NCI-H1105 (cell line): ENCODE results near the gene PSD.
A peak's percentile ranks its signal among the peaks of the same experiment; 100 is the strongest.

Experiments
- DNase-seq: peaks from one replicate; lab custom pipeline; 2025; lab: John Stamatoyannopoulos, UW

Gene PSD

DNA sequence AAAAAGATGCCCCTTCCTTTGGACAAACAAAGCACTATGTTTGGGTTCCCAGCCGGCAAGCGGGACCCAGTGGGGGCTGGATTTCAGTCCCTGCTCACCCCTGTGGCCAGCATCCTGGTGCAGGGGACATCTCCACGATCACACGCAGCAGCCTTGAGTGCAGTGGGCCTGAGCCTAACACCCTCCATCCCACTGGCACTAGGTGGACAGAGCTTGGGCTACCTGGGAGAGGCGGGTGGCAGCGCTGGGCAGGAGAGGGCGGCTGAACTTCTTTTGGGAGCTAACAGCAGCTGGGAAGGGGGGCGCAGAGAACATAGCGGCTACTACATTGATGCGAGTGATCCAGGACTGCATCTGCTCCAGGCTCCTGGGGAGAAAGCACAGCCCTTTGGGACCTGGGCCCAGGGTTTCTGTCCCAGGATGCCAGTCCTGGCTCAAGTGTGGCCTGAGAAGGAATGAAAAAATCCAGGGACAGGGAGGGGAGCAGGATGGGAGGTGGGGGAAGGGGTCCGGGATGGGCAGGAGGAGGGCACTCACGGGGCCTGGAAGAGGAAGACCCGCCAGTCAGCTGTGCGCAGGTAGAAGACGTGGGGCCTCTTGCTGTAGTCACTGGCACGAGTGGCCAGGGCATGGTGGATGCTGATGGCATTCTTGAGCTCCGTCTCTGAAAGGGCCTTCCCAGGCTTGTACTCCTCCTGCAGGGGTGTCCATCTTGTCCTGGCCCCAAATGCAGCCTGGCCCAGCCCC is 14.1 kb downstream of the PSD start:
- no peak for DNase-seq

DNA sequence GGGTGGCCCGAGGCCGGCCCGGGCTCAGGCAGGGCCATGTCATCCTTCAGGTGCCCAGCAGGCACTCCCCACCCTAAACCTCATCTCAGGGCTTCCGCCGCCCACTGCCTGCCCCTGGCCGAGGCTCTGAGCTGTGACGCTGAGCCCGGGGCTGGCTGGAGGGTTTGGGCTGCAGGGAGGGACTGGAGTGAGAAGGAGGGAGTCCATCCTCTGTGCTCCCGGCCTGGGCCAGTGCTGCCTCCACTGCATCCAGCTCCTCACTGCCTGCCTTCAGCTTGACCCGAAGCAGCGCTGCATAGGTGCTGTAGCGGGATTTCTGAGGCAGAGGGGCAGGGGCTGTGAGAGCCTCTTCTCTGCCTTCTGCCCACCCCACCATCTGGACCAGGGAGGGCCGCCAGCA is 15.5 kb downstream of the PSD start:
- no peak for DNase-seq

DNA sequence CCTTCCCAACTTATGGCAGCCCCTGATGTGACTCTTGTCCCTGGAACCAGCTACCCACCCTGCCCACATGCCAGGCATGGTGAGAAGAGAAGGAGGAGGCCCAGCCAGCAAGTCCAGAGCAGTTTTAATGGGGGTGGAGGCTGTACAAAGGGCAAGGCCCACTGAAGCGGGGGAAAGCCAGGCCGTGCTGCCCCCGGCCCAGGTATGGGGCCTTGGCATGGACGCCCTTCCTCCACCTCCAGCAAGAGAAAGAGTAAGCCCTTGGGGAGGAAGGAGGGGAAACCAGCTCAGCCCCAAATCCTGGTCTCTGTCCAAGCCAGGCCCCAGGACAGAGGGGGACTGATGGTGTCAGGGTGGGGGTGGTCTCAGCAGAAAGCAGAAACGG is 16.1 kb downstream of the PSD start:
- no peak for DNase-seq

DNA sequence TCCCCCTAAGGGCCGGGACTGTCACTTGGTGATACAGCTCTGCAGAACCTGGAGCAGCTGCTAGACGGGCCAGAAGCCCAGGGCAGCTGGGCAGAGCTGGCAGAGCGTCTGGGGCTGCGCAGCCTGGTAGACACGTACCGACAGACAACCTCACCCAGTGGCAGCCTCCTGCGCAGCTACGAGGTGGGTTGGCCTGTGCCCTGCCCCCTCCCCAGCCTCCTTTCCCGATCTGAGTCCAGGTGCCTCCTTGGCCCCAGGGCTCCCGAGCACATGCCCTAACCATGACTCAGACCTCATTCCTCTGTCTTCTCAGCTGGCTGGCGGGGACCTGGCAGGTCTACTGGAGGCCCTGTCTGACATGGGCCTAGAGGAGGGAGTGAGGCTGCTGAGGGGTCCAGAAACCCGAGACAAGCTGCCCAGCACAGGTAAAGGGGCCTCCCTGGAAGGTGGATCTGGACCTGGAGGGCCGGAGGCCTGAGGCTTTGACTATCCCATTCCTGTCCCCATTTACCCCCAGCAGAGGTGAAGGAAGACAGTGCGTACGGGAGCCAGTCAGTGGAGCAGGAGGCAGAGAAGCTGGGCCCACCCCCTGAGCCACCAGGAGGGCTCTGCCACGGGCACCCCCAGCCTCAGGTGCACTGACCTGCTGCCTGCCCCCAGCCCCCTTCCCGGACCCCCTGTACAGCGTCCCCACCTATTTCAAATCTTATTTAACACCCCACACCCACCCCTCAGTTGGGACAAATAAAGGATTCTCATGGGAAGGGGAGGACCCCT is 16.7 kb downstream of the PSD start:
- DNase-seq, result no peak

DNA sequence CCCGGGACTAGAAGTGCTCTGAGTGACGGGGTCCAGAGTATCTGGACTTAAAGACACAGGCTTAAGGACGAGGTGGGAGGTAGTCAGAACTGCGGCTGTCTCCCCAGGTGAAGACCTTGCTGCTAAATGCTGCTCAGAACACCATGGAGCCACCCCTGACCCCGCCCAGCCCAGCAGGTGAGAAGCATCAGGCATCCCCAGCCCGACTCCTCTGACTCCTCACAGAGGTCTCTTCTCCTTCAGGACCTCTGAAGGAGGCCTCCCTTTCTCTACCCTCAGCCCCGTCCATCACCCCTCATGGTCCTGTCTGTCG is 17.3 kb downstream of the PSD start:
- no peak for DNase-seq

DNA sequence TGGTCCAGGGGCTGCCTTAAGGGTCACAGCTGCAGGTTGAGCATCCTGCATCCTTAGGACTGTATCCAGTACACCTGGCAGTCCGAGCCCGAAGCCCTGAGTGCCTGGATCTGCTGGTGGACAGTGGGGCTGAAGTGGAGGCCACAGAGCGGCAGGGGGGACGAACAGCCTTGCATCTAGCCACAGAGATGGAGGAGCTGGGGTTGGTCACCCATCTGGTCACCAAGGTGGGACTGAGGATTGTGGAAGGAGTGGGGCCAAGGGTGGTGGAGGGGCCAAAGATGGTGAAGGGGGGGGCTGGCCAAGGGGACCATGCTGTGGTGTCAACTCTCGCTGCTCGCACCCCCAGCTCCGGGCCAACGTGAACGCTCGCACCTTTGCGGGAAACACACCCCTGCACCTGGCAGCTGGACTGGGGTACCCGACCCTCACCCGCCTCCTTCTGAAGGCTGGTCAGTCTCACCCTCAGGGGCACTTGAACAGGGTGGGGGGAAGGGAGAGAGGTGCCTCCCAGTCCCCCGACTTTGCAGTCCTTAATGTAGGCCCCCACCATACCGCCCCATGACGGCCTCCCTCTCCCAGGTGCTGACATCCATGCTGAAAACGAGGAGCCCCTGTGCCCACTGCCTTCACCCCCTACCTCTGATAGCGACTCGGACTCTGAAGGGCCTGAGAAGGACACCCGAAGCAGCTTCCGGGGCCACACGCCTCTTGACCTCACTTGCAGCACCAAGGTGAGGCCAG is 17.8 kb downstream of the PSD start:
- no peak for DNase-seq

DNA sequence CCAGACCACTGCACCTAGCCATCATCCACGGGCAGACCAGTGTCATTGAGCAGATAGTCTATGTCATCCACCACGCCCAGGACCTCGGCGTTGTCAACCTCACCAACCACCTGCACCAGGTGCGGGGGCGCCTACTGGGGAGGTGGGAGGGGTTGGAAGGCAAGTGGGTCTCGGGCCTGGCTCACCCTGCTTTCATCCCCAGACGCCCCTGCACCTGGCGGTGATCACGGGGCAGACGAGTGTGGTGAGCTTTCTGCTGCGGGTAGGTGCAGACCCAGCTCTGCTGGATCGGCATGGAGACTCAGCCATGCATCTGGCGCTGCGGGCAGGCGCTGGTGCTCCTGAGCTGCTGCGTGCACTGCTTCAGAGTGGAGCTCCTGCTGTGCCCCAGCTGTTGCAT is 18.5 kb downstream of the PSD start:
- DNase-seq, result peak; percentile 57

DNA sequence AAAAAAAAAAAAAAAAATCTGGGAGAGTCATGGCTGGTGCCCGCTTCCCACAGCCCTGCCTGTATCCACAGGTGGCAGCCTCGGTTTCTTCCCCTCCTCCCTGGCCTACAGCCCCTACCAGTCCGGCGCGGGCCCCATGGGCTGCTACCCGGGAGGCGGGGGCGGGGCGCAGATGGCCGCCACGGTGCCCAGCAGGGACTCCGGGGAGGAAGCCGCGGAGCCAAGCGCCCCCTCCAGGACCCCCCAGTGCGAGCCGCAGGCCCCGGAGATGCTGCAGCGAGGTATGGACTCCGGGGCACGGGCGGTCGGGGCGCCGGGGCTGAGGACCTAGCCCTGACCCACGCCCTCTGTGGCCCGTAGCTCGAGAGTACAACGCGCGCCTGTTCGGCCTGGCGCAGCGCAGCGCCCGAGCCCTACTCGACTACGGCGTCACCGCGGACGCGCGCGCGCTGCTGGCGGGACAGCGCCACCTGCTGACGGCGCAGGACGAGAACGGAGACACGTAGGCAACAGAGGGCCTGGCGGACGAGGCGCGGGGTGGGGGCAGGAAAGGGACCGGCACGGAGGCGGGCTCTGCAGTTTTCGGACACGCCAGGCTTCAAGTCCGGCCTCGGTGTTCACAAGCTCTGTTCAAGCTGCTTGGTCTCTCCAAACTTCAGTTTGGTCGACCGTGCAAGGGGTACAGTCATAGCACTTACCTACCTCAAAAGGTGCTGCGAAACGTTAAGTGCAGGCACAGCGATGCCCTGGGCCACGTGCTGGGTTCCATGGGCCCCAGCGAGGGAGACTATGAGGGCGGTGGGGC is 19.2 kb downstream of the PSD start:
- DNase-seq, result peak; percentile 62

DNA sequence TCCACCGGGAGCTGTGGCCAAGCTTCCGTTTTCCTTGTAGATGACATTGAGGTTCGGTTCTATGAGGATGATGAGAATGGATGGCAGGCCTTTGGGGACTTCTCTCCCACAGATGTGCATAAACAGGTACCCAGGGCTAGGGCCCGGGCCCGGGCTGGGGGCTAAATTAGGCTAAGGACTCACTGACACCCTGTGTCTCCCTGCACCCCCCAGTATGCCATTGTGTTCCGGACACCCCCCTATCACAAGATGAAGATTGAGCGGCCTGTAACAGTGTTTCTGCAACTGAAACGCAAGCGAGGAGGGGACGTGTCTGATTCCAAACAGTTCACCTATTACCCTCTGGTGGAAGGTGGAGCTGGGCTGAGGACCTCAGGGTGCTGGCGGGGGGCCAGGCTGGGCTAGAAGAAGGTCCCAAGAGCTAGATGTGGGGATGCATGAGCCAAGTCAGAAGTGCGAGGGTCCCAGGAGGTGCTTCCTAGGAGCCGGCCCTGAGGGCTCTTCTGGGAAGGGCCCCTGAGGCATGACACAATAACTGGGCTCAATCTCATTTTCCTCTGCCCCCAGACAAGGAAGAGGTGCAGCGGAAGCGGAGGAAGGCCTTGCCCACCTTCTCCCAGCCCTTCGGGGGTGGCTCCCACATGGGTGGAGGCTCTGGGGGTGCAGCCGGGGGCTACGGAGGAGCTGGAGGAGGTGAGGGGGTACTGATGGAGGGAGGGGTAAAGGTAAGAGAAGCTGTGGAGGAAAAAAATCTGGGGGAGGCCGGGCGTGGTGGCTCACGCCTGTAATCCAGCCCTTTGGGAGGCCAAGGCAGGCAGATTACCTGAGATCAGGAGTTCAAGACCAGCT is 20.2 kb downstream of the PSD start:
- no peak for DNase-seq

DNA sequence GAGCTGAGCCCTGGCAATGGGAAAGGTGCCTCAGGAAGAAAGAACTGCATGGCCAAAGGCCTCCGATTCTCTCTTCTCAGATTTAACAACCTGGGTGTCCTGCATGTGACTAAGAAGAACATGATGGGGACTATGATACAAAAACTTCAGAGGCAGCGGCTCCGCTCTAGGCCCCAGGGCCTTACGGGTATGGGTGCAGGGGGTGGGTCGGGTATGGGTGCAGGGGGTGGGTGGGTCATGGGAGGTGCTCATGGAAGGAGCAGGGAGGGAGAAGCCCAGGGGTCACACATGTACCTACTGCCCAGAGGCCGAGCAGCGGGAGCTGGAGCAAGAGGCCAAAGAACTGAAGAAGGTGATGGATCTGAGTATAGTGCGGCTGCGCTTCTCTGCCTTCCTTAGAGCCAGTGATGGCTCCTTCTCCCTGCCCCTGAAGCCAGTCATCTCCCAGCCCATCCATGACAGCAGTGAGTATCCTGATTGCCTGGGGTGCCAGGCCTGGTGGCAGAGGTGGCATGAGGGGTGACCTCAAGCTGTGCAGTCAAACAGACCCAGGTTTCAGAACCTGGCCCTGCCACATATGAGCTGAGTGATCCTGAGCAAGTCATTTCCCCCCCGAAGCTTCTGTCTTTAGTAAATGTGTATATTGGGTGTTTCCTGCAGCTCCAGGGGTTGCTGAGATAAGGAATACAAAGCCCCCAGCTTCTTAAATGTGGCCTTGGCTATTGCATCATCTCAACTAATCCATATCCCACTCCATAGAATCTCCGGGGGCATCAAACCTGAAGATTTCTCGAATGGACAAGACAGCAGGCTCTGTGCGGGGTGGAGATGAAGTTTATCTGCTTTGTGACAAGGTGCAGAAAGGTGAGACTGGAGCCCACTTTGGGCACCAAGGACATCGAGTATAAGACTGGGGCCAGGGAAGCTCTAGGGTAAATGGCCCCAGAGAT is 21.1 kb downstream of the PSD start:
- no peak for DNase-seq

DNA sequence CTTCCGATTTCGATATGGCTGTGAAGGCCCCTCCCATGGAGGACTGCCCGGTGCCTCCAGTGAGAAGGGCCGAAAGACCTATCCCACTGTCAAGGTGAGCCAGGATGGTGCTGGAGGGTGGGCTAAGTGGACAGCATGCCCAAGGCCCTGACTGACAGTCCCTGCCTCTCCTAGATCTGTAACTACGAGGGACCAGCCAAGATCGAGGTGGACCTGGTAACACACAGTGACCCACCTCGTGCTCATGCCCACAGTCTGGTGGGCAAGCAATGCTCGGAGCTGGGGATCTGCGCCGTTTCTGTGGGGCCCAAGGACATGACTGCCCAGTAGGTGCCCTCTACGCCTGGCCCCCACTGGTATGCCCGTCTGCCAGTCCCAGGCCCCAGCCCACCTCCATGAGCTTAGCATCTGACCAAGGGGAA is 21.8 kb downstream of the PSD start:
- DNase-seq, result no peak

DNA sequence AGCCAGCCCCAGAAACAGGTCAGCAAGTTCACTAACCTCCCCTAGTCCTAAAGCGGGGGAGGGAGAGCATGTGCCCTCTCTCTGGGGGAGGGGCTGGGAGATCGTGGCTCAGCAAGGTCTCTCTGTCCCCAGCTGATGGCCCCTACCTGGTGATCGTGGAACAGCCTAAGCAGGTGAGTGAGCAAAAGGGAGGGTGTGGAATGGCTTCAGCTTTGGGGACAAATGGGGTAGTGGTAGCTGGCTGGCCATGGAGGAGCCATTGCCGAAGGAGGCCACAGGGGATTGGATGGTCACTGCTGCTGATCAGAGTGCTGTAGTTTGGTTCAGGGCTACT is 22.3 kb downstream of the PSD start:
- DNase-seq, result no peak

DNA sequence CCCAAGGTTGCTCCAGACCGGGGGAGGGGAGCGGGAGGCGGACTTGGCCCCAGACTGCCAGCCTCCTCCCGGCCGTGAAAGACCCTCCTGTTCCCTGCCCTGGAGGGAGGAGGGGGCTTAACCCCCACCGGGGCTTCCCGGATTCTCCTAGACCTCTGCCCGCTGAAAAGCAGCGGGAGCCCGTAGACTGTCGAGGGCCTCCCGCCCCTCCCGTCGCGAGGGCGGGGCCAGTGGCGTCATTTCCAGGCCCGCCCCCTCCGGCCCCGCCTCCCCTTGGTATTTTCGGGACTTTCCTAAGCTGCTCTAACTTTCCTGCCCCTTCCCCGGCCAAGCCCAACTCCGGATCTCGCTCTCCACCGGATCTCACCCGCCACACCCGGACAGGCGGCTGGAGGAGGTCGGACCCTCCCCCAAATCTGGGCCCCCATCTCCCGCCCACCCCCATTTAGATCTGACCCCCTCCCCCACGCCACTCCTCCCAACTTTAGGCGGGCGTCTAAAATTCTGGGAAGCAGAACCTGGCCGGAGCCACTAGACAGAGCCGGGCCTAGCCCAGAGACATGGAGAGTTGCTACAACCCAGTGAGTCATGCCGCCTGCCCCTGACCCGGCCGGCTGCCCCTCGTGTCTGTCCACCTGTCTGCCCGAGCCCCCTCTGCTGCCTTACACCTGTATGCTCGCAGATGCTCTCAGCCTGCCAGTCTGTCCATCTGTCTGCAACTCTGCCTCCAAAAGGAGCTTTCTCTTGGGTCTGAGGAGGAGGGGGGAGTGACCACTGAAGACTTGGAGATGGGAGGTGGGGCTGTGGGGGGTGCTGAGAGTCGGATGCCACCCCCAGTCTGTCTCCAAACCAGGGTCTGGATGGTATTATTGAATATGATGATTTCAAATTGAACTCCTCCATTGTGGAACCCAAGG is 22.9 kb downstream of the PSD start, which contains the start of gene NFKB2:
Gene NFKB2 (plus strand): TSS at position 306 of the 917 bp plus-strand sequence. CDS start 255 bp downstream, at position 561.
- peak; percentile 42 for DNase-seq

DNA sequence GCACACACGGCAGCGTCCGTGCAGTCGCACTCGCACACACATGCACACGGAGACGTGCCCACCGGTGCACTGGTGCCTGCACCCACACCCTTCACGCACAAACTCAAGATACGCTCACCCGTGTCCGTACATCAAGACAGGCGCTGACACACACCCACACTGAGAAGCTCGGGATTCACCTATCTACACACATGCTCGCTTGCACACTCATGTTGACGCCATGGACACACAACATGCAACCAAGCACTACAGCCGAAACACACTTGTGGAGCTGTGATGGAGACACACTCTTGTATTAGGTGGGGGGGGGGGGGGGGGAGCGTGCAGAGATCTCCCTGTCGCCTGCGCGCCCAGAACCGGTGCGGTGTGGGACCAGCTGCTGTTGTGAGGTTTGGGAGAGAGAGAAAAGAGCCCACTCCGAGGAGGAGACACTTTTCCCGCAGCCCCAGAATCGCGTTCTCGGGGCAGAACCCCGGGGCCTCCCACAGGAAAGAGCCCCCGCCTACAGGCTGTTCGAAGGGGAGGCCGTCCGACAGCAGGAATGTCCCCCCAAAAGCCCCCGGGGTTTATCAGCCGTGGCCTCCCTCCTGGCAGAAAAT is 23.7 kb downstream of the PSD start:
- no peak for DNase-seq

DNA sequence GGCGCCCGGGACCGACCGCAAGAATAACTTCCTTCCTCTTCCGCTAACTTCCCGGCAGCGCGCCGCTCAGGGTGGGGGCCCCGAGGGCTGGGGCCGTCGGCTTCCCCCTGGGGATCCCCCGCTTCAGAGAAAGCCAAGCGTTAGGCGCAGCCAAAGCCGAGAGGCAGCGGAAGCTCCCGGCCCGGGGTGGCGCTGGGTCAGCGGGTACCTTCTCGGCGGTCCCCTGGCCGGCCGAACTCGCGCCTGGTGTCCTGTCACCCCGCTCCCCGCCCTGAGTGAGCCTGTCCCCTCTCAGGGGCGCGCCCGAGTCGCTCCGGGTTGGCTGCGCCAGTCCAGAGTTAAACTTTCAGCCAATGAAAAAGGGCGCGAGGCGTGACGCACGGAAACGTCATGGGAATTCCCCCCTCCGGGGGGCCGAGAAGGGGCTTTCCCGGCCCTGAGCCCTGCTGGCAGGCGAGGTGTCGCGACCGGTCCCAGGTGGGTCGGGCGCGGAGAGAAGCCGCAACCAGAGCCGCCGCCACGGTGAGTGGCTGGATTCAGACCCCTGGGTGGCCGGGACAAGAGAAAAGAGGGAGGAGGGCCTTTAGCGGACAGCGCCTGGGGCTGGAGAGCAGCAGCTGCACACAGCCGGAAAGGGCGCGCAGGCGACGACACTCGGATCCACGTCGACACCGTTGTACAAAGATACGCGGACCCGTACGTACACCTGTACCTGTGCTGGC is 24.3 kb downstream of the PSD start:
- no peak for DNase-seq

DNA sequence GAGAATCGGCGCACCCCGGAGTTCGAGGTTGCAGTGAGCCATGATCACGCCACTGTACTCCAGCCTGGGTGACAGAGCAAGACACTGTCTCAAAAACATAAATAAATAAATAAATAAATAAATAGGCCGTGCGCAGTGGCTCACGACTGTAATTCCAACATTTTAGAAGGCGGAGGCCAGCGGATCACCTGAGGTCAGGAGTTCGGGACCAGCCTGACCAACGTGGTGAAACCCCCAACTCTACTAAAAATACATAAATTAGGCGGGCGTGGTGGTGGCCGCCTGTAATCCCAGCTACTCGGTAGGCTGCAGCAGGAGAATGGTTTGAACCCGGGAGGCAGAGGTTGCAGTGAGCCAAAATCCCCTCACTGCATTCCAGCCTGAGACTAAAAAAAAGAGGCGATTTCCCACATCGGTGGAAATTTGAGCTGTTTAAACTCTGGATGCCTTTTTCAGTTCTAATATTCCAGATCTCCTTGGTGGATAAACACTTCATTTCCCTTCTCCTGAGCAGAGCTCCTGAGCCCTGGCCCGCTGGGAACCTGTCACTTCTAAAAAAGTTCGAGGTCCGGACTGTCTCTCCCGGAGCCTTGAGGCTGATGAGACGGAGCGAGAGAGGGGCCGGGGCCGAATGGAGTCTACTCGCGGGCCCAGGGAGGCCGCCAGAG is 25.0 kb downstream of the PSD start:
- peak; percentile 44 for DNase-seq

DNA sequence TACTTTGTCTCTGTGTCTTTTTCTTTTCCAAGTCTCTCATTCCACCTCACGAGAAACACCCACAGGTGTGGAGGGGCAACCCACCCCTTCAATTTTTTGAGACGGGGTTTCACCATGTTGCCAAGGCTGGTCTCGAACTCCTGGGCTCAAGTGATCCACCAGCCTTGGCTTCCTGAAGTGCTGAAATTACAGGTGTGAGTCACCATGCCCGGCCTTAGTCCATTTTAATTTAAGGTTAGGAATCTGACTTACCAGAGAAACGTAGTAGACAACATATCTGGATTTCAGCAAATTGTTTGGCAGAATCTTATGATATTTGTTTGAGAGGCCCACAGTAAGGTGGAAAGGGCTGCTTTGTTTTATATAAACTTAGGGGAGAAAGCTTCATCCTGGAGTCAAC is 26.3 kb downstream of the PSD start:
- DNase-seq, result no peak
